Upper lobe of left lung (tissue), 4 donors: ENCODE measurements around the gene BDKRB1.

ENCODE experiments used
- CTCF ChIP-seq, 6 experiments: fragments of 450-650 bp in 4 of 6; fragments of 200-600 bp in 2 of 6; sonication (generic) in 2 of 6; IDR thresholded peaks; one replicate each; pipeline ENCODE4 v1.5.1; 2016 to 2019; ENCODE audit warnings: antibody characterized with exemption in 6 of 6
- EP300 ChIP-seq, 4 donors: sonication (generic); formaldehyde crosslinking; IDR thresholded peaks; one replicate each; pipeline ENCODE4 v1.5.1; 2017; ENCODE audit warnings: antibody characterized with exemption in 4 of 4, control low read depth in 2 of 4
- POLR2A ChIP-seq, 4 donors: fragments of 450-650 bp; IDR thresholded peaks; one replicate each; pipeline ENCODE4 v1.5.1; 2016 to 2017; ENCODE audit warnings: antibody characterized with exemption in 4 of 4, mild to moderate bottlenecking in 2 of 4
- POLR2AphosphoS5 ChIP-seq, 2 donors: sonication (generic); formaldehyde crosslinking; IDR thresholded peaks; one replicate each; pipeline ENCODE4 v1.5.1; 2017; ENCODE audit warnings: antibody characterized with exemption in 2 of 2

GRCh38 chr14:96286251-96286650 is 30.2 kb downstream of the BDKRB1 start:
- no peak for TF ChIP-seq CTCF (IDR thresholded peaks at IDR 0.05)
- TF ChIP-seq POLR2AphosphoS5 (IDR thresholded peaks at IDR 0.05), result no peak
- no peak for TF ChIP-seq POLR2A (IDR thresholded peaks at IDR 0.05)
- no peak for TF ChIP-seq EP300 (IDR thresholded peaks at IDR 0.05)
